GM18868 (cell line): ENCODE results near the gene PRCC.
"Not testable (repeated sequence)": the region's sequence is repeated elsewhere in the genome, so short reads cannot be mapped to it uniquely, and the experiment has no call there.

ENCODE experiments used
- ATAC-seq: cut with Tn5 transposase; IDR thresholded peaks from one replicate; pipeline ENCODE4 v1.9.1; 2021; ENCODE audit warnings: mild to moderate bottlenecking, moderate library complexity; ENCODE audit not compliant: unreplicated experiment

The PRCC gene

GRCh38 chr1:156744344-156744743, 23.0 kb upstream of the PRCC start:
- ATAC-seq = no peak

DNA sequence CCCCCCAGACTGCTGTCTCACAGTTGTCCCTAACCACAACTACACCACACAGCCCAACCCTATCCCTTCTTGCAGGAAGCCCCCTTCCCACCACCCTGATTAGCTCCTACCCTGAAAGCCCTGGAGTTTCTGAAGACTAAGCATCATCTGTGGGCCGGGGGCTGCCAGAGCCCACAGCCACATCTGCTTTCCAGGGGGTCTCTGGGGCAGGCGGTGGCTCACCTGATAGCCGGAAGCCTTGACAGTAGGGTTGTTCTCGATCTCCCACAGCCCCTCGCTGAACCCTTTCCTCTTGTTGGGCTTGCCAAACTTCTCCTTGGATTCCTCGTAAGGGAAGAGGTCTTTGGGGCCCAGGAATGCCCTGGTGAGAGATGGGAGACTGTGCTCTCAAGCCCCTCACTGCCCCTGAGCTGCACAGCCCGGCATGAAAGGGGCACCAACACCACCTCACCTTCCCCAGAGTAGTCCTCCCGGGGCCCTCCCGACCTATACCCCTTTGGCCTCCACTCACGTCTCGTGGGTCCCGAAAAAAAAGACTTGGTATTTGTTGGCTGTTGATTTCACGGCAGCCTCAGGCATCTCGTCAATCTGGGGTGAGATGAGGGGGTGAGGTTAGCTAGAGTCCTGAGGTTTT, 22.4 kb upstream of the PRCC start:
- ATAC-seq = no peak

GRCh38 chr1:156745881-156746280, 21.5 kb upstream of the PRCC start:
- no peak for ATAC-seq

DNA sequence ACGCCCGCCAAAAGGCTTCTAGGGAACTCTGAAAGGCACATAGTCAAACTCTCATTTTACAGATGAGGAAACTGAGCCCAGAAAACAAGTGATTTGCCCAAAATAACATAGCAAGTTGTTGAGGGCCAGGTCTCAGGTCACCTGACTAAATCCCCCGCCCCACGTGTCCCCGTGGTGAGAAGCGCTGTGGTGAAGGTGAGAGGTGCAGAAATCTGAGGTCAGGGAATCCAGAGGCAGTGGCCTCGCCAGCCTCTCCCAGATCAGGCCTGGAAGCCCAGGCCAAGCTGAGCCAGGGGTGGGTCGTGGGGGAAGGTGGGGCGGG, 21.0 kb upstream of the PRCC start:
- ATAC-seq = no peak

- ATAC-seq = no peak
These were observed 20.4 kb upstream of the PRCC start for GRCh38 chr1:156746728-156747631.

DNA sequence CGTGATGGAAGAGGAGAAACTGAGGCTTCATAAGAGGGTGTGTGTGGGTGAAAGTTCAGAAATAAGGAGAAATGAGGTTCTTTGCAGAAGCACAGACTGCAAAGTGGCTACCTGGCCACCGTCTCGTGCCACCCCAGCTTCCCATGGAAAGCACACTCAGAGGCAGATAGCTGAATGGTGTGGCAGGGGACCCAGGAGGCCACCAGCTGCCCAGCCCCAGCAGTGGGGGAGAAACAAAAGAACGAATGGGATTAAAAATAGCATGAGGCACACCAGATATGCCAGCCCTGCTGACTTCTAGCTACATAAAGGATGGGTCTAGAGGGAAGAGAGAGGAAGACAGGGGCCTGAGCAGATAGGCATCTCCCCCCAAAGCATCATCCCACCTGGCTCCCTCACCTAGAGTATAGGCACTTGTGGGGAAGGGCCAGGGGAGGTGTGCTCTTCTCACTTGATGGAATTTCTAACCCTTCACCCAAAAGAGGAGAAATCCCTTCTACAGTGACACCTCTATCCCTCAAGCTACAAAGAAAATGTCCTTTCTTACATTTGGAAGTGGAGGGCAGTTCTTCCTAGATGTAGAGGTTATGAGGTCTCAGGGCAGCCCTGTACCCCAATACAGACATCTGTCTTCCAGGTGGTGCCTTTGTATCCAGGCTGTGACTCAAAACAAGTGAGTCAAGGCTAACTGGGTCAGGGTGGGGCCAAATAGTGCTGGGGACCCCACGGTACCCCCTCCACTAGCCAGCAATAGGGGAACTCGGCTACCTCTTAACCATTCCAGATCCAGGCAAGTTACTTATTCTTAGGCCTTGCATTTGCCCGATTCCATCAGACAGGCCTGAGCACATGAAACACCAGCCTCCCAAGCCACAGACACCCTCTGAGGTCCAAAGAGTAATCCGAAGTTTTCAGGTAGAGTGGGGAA, 19.3 kb upstream of the PRCC start:
- no peak for ATAC-seq

GRCh38 chr1:156748670-156749418, 18.5 kb upstream of the PRCC start:
- no peak for ATAC-seq

GRCh38 chr1:156749419-156750118, 17.8 kb upstream of the PRCC start:
- no peak for ATAC-seq

DNA sequence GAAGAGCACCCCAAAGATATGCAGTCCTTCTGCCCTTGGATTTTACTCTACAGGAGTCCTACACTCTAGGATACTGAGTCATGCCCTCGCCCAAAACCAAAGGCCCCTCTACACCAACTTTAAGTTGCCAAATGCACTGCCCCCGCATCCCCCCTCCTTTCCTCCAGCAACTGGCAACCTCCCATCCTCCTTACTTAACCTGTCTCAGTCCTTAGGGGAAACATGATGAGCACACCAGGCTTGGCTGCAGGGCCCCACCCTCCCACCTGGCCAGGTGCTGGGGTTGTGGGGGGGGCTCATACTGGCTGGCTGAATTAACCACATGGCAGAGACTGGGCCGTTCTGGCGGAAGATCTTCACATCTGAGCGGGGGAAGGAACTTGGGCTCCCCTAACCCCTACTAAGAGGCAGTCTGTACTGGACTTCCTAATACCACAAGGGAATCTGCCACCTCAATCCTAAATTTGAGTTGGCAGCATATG, 17.1 kb upstream of the PRCC start:
- ATAC-seq = no peak

- ATAC-seq = peak; percentile 9
These were observed 16.5 kb upstream of the PRCC start for GRCh38 chr1:156750711-156751450.

DNA sequence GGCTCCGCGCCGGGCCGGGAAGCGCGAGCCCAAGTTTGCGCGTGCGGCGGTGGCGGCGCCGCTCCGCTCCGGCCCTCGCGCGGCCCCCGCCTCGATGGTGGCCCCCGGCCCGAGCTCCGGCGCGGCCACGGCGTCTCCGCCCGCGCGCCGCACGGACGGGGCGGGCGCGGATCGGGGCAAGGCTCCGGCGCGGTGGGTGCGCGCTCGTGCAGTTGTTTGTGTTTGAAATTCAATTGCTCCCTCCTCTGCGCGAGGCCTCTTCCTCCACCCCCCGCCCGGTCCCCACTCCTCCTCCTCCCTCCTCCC, 15.9 kb upstream of the PRCC start, which contains the start of gene HDGF:
Gene HDGF, minus strand, starts transcription at position 225 of the 306 bp plus-strand sequence. CDS start 246 bp downstream, outside the sequence.
- no peak for ATAC-seq

GRCh38 chr1:156751757-156752481, 15.4 kb upstream of the PRCC start:
- ATAC-seq = peak; percentile 72

DNA sequence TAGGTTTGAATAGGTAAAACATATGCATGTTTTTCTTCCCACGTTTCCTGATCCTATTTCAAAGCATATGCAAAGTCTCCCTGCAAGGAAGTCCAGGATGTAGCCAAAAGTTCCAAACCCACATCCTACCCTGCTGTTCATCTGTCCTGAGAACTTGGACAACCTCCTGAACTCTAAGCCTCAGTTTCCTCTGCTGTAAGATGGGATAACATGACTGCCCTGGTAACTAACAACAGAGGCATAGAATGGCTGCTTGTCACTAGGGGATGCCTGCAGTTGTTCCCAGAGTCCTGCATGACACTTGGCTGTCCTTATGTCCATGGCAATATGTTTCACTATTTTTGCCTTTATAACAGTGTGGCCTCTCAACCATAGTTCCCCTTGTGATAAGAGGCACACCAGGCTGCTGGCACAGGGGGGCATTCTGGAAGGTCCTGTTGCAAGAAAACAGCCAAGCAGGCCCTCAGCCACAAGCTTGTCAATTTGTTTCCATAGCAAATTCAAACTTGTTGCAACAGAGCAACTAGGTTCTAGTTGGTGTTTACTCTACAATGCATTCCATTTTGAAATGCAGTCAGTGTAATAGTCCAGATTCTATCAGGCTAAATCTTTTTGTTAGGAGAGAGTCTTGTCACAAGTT, 14.4 kb upstream of the PRCC start:
- no peak for ATAC-seq

DNA sequence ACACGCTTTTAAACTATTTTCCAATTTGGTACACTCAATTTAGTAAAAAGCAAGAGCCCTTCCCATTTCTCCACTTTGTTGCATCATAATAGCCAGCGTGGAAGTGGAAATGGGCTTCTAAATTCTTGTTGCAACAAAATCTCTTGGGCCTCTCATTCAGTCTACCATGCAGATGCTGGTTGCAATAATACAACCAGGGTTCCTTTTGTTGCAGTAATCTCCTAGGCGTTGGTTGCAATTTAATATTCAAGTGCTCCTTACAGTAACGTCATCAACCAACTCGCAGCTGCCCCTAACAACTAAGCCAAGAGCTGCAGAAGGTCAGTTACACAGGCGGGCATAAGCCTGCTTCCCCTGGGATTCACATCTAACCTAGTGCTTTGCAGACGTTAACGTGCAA, 13.1 kb upstream of the PRCC start:
- ATAC-seq = no peak

- ATAC-seq = no peak
These were observed 11.8 kb upstream of the PRCC start for GRCh38 chr1:156755527-156755950.

DNA sequence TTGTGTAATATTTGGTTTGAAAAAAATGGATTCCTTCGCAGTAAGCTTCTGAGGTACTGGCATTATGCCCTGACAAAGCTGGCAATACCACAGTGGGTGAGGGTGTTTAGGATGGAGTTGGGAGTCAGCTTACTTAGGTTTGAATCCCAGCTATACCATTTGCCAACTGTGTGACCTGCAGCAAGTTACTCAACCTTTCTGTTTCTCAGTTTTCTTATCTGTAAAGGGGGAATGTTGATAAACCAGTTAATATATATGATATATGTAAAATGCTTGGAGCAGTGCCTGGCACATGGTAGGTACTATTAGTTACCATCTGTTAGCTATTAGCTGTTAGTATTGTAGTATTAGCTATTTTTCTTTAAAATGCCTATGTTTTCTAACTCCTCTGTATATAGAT, 11.0 kb upstream of the PRCC start:
- ATAC-seq = no peak

DNA sequence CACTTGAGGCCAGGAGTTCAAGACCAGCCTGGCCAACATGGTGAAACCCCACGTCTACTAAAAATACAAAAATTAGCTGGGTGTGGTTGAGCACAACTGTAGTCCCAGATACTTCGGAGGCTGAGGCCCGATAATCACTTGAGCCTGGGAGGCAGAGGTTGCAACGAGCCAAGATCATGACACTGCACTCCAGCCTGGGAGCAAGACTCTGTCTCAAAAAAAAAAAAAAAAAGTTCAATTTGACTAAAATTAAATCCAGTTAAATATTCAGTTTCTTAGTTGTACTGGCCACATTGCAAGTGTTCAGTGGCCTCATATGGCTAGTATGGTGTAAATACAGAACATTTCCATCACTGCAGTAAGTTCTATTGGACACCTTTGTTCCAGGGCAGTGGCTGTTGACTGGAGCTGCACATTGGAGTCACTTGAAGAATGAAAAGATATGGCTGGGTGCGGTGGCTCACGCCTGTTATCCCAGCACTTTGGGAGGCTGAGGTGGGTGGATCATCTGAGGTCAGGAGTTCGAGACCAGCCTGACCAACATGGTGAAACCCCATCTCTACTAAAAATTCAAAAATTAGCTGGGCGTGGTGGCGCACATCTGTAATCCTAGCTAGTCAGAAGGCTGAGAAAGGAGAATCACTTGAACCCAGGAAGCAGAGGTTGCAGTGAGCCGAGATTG, 9.6 kb upstream of the PRCC start:
- not testable (repeated sequence) for ATAC-seq
